WTC11 (cell line): ENCODE measurements around the gene HILPDA. TPM values are rescaled to one million over a fixed set of nuclear protein-coding genes. Genes with fewer than 3 reads are reported as not detected.
"Not testable (repeated sequence)": the region's sequence is repeated elsewhere in the genome, so short reads cannot be mapped to it uniquely, and the experiment has no call there.

Experiments
- ATAC-seq: fragments of 200-7000 bp; cut with Tn5 transposase; 2 replicates; pipeline ENCODE4 v1.10.0; 2021; ENCODE audit warnings: mild to moderate bottlenecking, moderate library complexity
- CTCF ChIA-PET: fragments of 300-600 bp; sonication (Branson Sonifier 250); formaldehyde crosslinking; loops from one replicate; lab custom pipeline; 2021; ENCODE audit warnings: antibody characterized with exemption; lab: Charles Lee
- POLR2A ChIA-PET: fragments of 350-600 bp; sonication (Branson Sonifier 250); formaldehyde crosslinking; loops from one replicate; lab custom pipeline; 2021; ENCODE audit warnings: antibody characterized with exemption; lab: Charles Lee
- DNase-seq: peaks from one replicate; pipeline ENCODE4 v3.0.0; 2021; ENCODE audit warnings: low spot score
- H3K27ac Mint-ChIP-seq: 2 replicates; pipeline ENCODE4 v1.8.0; 2021; ENCODE audit warnings: mixed read lengths
- H3K27me3 Mint-ChIP-seq: 2 replicates; pipeline ENCODE4 v1.8.0; 2021; ENCODE audit warnings: low read depth, mild to moderate bottlenecking, moderate library complexity, mixed read lengths
- H3K36me3 Mint-ChIP-seq: 2 replicates; pipeline ENCODE4 v1.8.0; 2021; ENCODE audit warnings: mixed read lengths
- H3K4me1 Mint-ChIP-seq: 2 replicates; pipeline ENCODE4 v1.8.0; 2022; ENCODE audit warnings: mixed read lengths
- H3K4me3 Mint-ChIP-seq: 2 replicates; pipeline ENCODE4 v1.8.0; 2021; ENCODE audit warnings: mild to moderate bottlenecking, moderate library complexity, mixed read lengths
- H3K9me3 Mint-ChIP-seq: 2 replicates; pipeline ENCODE4 v1.8.0; 2021; ENCODE audit warnings: mixed read lengths
- ARID4B ChIP-seq: sonication (generic); formaldehyde crosslinking; IDR thresholded peaks from 2 replicates; pipeline ENCODE4 v1.8.0; 2023; ENCODE audit warnings: missing genetic modification reagents, mild to moderate bottlenecking, borderline replicate concordance
- ATF1 ChIP-seq: sonication (generic); formaldehyde crosslinking; IDR thresholded peaks from 2 replicates; pipeline ENCODE4 v1.8.1; 2023; ENCODE audit warnings: mild to moderate bottlenecking, moderate library complexity, missing genetic modification reagents
- ATF6 ChIP-seq: sonication (generic); formaldehyde crosslinking; IDR thresholded peaks from 2 replicates; pipeline ENCODE4 v1.8.1; 2023; ENCODE audit warnings: mild to moderate bottlenecking, missing genetic modification reagents
- CREB1 ChIP-seq: sonication (generic); formaldehyde crosslinking; IDR thresholded peaks from 2 replicates; pipeline ENCODE4 v1.8.0; 2023; ENCODE audit warnings: mild to moderate bottlenecking, missing genetic modification reagents
- E2F5 ChIP-seq: sonication (generic); formaldehyde crosslinking; IDR thresholded peaks from 2 replicates; pipeline ENCODE4 v1.8.1; 2022; ENCODE audit warnings: mild to moderate bottlenecking, moderate library complexity, missing genetic modification reagents
- FOXP1 ChIP-seq: sonication (generic); formaldehyde crosslinking; IDR thresholded peaks from 2 replicates; pipeline ENCODE4 v1.8.0; 2022; ENCODE audit warnings: missing genetic modification reagents, mild to moderate bottlenecking, moderate library complexity, borderline replicate concordance
- GABPB1 ChIP-seq: sonication (generic); formaldehyde crosslinking; IDR thresholded peaks from 2 replicates; pipeline ENCODE4 v1.8.1; 2023; ENCODE audit warnings: mild to moderate bottlenecking, missing genetic modification reagents
- HMGXB4 ChIP-seq: sonication (generic); formaldehyde crosslinking; IDR thresholded peaks from 2 replicates; pipeline ENCODE4 v1.8.1; 2023; ENCODE audit warnings: mild to moderate bottlenecking, moderate library complexity, missing genetic modification reagents
- MYBL2 ChIP-seq: sonication (generic); formaldehyde crosslinking; IDR thresholded peaks from 2 replicates; pipeline ENCODE4 v1.8.1; 2023; ENCODE audit warnings: mild to moderate bottlenecking, moderate library complexity, missing genetic modification reagents
- SMAD3 ChIP-seq: sonication (generic); formaldehyde crosslinking; IDR thresholded peaks from 2 replicates; pipeline ENCODE4 v1.8.0; 2022; ENCODE audit warnings: missing genetic modification reagents, mild to moderate bottlenecking, borderline replicate concordance
- ZBTB43 ChIP-seq: sonication (generic); formaldehyde crosslinking; IDR thresholded peaks from 2 replicates; pipeline ENCODE4 v1.8.1; 2023; ENCODE audit warnings: mild to moderate bottlenecking, missing genetic modification reagents
- ZNF232 ChIP-seq: sonication (generic); formaldehyde crosslinking; IDR thresholded peaks from 2 replicates; pipeline ENCODE4 v1.8.0; 2022; ENCODE audit warnings: mild to moderate bottlenecking, missing genetic modification reagents
- total RNA-seq: library from RNA; stranded (reverse); gene quantifications from 3 replicates; pipeline ENCODE4 v1.2.3, GENCODE V29; 2021

HILPDA gene
- total RNA-seq, 1 experiment from 2014 or later = 28.7 TPM

GRCh38 chr7:128476402-128477335 lies 21.0 kb downstream of the HILPDA start, which contains the start of gene METTL2B (continued):
- TF ChIP-seq HMGXB4 (CRISPR knock-in tag) (peak; percentile 87), FOXP1 (CRISPR knock-in tag) (peak; percentile 55; the same call in 1 of the 2 replicates), ZBTB43 (CRISPR knock-in tag) (peak; percentile 45; the same call in 1 of the 2 replicates), MYBL2 (CRISPR knock-in tag) (peak; percentile 54; the same call in 1 of the 2 replicates), E2F5 (CRISPR knock-in tag) (peak; percentile 99), ZNF232 (peak; percentile 67; the same call in 1 of the 2 replicates), SMAD3 (CRISPR knock-in tag) (peak; percentile 69; the same call in 1 of the 2 replicates), GABPB1 (CRISPR knock-in tag) (peak; percentile 73)

GRCh38 chr7:128477336-128477690 lies 21.6 kb downstream of the HILPDA start:
- Mint-ChIP-seq H3K36me3 (peaks cover 30% of the 10 kb centered on the region), H3K4me3 (peak overlapping the region; percentile 98), H3K4me1 (peaks cover 12% of the 10 kb centered on the region), H3K27ac (peak overlapping the region; percentile 94)
- DNase-seq, ATAC-seq, H3K9me3 Mint-ChIP-seq, H3K27me3 Mint-ChIP-seq, POLR2A ChIA-PET: not testable (repeated sequence)
- CTCF ChIA-PET = interaction anchor here (0.6 kb wide), 1 partner anchor 189 kb away, joined by 4 read pairs; no protein-coding TSS in a partner anchor

GRCh38 chr7:128479082-128479481 lies 23.4 kb downstream of the HILPDA start:
- H3K27me3 Mint-ChIP-seq, H3K27ac Mint-ChIP-seq, DNase-seq, H3K9me3 Mint-ChIP-seq, CTCF ChIA-PET, POLR2A ChIA-PET, ATAC-seq: not testable (repeated sequence)
- Mint-ChIP-seq H3K4me3 (peak overlapping the region; percentile 27; the same call in 1 of the 2 replicates), H3K4me1 (peaks cover 12% of the 10 kb centered on the region), H3K36me3 (peaks cover 38% of the 10 kb centered on the region)

- ATAC-seq, H3K4me3 Mint-ChIP-seq, H3K4me1 Mint-ChIP-seq, H3K27ac Mint-ChIP-seq, H3K27me3 Mint-ChIP-seq, H3K9me3 Mint-ChIP-seq, POLR2A ChIA-PET, CTCF ChIA-PET, DNase-seq: not testable (repeated sequence)
- H3K36me3 Mint-ChIP-seq = peaks cover 45% of the 10 kb centered on the region
Observed at GRCh38 chr7:128488134-128488533, 32.5 kb downstream of the HILPDA start.

GRCh38 chr7:128497405-128497804 lies 41.7 kb downstream of the HILPDA start:
- H3K9me3 Mint-ChIP-seq = no peaks in the 10 kb centered on the region
- no peaks in the 10 kb centered on the region for H3K4me1 Mint-ChIP-seq
- no peak overlapping the region for H3K27ac Mint-ChIP-seq
- ATAC-seq = no peak
- ChIA-PET CTCF (no interaction called here), POLR2A (no interaction called here)
- no peak overlapping the region for H3K4me3 Mint-ChIP-seq
- DNase-seq = no peak
- H3K27me3 Mint-ChIP-seq = no peaks in the 10 kb centered on the region
- H3K36me3 Mint-ChIP-seq = peaks cover 53% of the 10 kb centered on the region
- TF ChIP-seq ATF6 (CRISPR knock-in tag) = no peak
- no peak for TF ChIP-seq ATF1 (CRISPR knock-in tag)
- TF ChIP-seq ARID4B = no peak
- TF ChIP-seq CREB1 (CRISPR knock-in tag) = no peak
